Measurements from ENCODE around the gene SELENOT.

The SELENOT gene

DNA sequence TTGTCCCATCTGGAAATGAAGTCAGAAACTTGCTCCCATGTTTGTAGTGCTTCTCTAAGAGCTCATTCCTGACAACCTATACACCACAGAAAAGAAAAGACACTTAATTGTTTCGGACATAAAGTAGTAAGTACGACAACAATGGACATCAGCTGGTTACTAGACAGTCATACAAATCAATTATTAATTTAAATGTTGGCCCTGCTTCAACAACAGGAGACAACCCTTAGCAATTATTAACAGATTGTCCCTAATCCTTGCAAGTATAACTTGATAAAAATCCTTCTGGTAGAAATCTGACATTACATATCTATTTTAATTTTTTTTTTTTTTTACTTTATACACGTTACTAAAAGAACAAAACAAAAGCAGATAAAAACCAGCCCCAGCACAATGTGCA is 70.8 kb downstream of the SELENOT start:
- no peak for DNase-seq

DNA sequence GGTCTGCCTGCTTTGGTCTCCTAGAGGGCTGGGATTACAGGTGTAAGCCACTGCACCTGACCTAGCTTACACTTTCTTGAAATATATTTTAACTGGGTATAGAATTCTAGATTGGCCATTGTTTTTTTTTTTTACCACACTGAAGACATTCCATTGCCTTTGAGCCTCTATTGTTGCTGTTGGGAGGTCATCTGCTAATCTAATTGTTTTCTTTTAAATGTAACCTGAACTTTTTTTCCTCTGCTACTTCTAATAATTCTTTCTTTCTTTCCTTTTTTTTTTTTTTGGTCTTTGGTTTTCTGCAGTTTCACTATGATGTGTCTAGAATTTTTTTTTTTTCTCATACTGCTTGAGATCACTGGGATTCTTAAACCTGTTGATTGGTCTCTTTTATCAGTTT is 72.5 kb downstream of the SELENOT start:
- DNase-seq = no peak

Data from islet precursor cell (in vitro differentiated cells).